Measurements from ENCODE around the gene CELF4.
A peak's percentile ranks its signal among the peaks of the same experiment; 100 is the strongest.

The CELF4 gene

DNA sequence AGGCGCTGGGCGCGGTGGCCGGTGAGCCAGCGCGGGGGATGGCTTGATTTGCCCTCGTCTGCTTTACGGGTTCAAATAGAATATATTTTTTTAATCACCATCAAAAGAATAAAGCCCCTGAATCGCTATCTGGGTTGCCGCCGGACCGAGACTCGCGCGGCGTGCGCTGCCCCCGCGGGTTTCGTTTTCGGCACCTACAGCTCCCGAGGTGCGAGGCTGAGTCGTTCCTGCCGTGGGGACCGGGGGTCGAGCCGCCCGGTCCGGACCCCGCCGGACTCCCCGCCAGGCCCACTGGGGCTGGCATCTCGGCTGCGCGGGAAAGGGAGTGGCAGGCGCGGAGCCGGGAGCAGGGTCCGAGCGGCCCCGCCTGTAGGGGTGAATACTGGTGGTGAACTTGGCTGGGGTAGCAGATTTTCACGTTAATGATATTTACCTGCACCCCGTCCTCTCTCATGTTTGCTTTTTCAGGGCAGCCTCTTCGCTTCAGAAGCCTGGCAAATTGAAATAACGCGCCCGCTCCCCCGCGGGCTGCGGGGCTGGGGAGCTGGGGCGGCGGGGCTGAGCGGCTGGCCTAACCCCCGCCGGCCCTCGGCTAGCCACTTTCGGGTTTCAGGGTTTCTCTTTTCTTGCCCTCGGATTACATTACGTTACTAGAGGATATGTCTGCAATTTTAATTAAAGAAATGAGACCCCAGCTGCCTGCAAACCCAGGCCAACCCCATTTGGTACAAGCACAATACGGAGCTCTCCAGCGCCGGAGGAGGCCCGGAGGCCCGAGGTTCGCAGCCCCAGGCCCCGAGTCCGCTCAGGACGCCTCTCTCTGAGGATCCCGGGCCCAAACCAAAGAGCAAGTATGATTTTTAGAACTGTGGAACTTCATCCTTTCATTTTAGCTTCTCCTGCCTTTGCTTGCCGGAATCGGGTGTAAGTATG lies 1.7 kb upstream of the CELF4 start:
- ChIA-PET POLR2A (no interaction called here), CTCF (interaction anchor here (0.8 to 1.5 kb wide), 3 partner anchors 9 to 185 kb away, joined by 3 read pairs; no protein-coding TSS in a partner anchor)
- 2% methylated on average over 55 of the region's 72 CpGs for WGBS (ENCODE audit: insufficient coverage)
- Histone ChIP-seq H3K4me1 (ENCODE audit: control extremely low read depth in 1 of 4, control insufficient read depth in 4 of 4, insufficient read depth in 4 of 4, low read length in 3 of 4) (peaks cover 0 to 29% (median 20%) of the 10 kb centered on the region in 4 experiments), H3K27me3 (replicated peaks in 2 of 5; ENCODE audit: control insufficient read depth in 4 of 5, insufficient read depth in 5 of 5, low read length in 4 of 5) (peaks cover 9 to 90% (median 45%) of the 10 kb centered on the region in 5 experiments), H3K9me3 (ENCODE audit: control extremely low read depth in 1 of 5, control insufficient read depth in 4 of 5, insufficient read depth in 2 of 5, low read depth in 1 of 5, low read length in 4 of 5) (no peaks in the 10 kb centered on the region), H3K36me3 (ENCODE audit: control insufficient read depth in 4 of 4, insufficient read depth in 4 of 4, low read length in 3 of 4) (no peaks in the 10 kb centered on the region), H3K4me3 (ENCODE audit: control insufficient read depth in 1 of 7, extremely low read depth in 1 of 7, insufficient read depth in 4 of 7, low read depth in 2 of 7, low read length in 6 of 7) (peak overlapping the region; percentile 22 to 78 (median 62)), H3K27ac (ENCODE audit: insufficient read depth in 1 of 2, low read depth in 1 of 2, low read length in 2 of 2, poor library complexity in 1 of 2, severe bottlenecking in 2 of 2) (no peak overlapping the region)
- DNase-seq: peak in 2 of 3 donors; percentile 24 to 33

DNA sequence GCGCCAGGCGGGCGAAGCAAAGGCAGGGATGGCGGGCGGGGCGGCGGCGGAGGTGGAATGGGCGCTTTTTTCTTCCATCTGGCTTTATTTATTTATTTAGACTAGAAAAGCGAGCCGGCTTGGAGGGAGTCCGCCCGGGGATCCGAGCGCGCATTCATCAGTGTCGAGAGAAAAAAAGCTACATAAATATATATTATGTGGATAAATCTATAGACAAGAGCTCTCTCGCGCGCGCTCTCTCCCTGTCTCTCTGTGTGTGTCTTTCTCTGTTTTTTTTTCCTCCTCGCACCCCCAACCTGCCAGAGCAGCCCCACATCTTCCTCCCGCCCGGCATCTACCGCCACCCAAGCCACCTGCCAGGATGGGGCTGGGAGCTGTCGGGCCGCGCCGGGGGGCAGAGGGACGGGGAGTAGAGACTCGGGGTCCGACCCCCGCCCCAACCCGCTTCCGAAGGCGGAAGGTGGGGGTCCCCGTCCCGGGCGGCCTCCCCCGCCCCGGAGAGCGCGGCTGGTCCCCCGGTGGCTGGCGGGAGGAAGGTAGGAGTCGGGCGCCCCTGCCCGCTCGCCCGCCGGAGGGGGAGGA lies 972 bp upstream of the CELF4 start:
- Histone ChIP-seq H3K4me3 (ENCODE audit: control insufficient read depth in 1 of 7, extremely low read depth in 1 of 7, insufficient read depth in 4 of 7, low read depth in 2 of 7, low read length in 6 of 7) (peak overlapping the region in 6 of 7 experiments; percentile 43 to 78 (median 65)), H3K27me3 (replicated peaks in 2 of 5; ENCODE audit: control insufficient read depth in 4 of 5, insufficient read depth in 5 of 5, low read length in 4 of 5) (peaks cover 9 to 95% (median 49%) of the 10 kb centered on the region in 5 experiments), H3K36me3 (ENCODE audit: control insufficient read depth in 4 of 4, insufficient read depth in 4 of 4, low read length in 3 of 4) (no peaks in the 10 kb centered on the region), H3K4me1 (ENCODE audit: control extremely low read depth in 1 of 4, control insufficient read depth in 4 of 4, insufficient read depth in 4 of 4, low read length in 3 of 4) (peaks cover 0 to 29% (median 20%) of the 10 kb centered on the region in 4 experiments), H3K9me3 (ENCODE audit: control extremely low read depth in 1 of 5, control insufficient read depth in 4 of 5, insufficient read depth in 2 of 5, low read depth in 1 of 5, low read length in 4 of 5) (no peaks in the 10 kb centered on the region), H3K27ac (ENCODE audit: insufficient read depth in 1 of 2, low read depth in 1 of 2, low read length in 2 of 2, poor library complexity in 1 of 2, severe bottlenecking in 2 of 2) (no peak overlapping the region)
- POLR2A ChIA-PET: no interaction called here
- 2% methylated on average over 29 of the region's 51 CpGs for WGBS (ENCODE audit: insufficient coverage)
- CTCF ChIA-PET: interaction anchor here (0.8 to 1.5 kb wide), 4 partner anchors 10 to 184 kb away, joined by 3 to 4 read pairs (median 3); no protein-coding TSS in a partner anchor
- peak in 1 of 3 donors; percentile 10 for DNase-seq

DNA sequence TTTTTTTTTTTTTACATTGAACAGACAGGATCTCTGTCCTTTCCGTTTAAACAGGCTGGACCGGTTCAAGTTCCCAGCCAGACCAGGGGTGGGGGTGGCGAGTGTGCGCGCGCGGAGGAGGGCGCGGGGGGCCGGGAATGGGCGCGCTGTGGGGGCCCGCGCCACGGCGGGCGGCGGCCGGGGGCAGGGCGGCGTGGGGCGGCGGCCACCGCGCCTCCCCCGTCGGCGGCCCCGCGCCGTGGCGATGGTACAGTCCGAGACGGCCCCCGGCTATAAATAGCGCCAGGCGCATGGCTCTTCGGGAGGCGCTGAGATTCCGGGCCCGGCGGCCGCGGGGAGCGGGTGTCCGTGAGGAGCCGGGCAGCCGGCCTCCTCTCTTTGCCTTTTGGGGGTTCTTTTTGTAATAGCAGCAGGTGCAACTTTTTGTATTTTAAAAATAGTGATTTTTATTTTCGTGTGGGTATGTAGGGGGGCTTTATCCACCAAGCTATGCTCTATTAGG lies 430 bp upstream of the CELF4 start:
- Histone ChIP-seq H3K4me1 (ENCODE audit: control extremely low read depth in 1 of 4, control insufficient read depth in 4 of 4, insufficient read depth in 4 of 4, low read length in 3 of 4) (peaks cover 0 to 29% (median 20%) of the 10 kb centered on the region in 4 experiments), H3K27ac (ENCODE audit: insufficient read depth in 1 of 2, low read depth in 1 of 2, low read length in 2 of 2, poor library complexity in 1 of 2, severe bottlenecking in 2 of 2) (no peak overlapping the region), H3K27me3 (replicated peaks in 2 of 5; ENCODE audit: control insufficient read depth in 4 of 5, insufficient read depth in 5 of 5, low read length in 4 of 5) (peaks cover 13 to 95% (median 52%) of the 10 kb centered on the region in 5 experiments), H3K9me3 (ENCODE audit: control extremely low read depth in 1 of 5, control insufficient read depth in 4 of 5, insufficient read depth in 2 of 5, low read depth in 1 of 5, low read length in 4 of 5) (no peaks in the 10 kb centered on the region), H3K36me3 (ENCODE audit: control insufficient read depth in 4 of 4, insufficient read depth in 4 of 4, low read length in 3 of 4) (no peaks in the 10 kb centered on the region), H3K4me3 (ENCODE audit: control insufficient read depth in 1 of 7, extremely low read depth in 1 of 7, insufficient read depth in 4 of 7, low read depth in 2 of 7, low read length in 6 of 7) (peak overlapping the region in 3 of 7 experiments; percentile 62 to 78 (median 70))
- DNase-seq: peak in 1 of 3 donors; percentile 7
- WGBS (ENCODE audit: insufficient coverage): 1% methylated on average over 18 of the region's 49 CpGs
- ChIA-PET POLR2A (no interaction called here), CTCF (interaction anchor here (0.9 kb wide), 1 partner anchor 16 kb away, joined by 4 read pairs; no protein-coding TSS in a partner anchor)

DNA sequence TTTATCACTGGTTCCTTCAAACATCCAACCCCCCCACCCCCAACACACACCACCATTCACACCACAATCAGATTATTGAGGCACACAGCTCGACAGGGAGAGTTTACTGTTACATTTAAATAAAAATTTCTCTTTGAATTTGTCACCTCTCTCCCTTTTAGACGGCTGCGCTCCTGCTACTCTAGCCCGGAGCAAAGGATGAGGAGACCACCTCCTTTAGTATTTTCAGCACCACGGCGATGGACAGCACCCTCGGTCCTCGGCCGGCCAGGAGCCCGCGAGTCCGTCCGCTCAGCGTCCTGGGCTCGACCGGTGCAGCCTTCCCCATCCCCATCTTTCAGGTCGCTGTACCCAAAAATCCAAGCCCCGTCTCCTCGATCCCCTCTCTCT lies 892 bp downstream of the CELF4 start:
- Histone ChIP-seq H3K9me3 (ENCODE audit: control extremely low read depth in 1 of 5, control insufficient read depth in 4 of 5, insufficient read depth in 2 of 5, low read depth in 1 of 5, low read length in 4 of 5) (no peaks in the 10 kb centered on the region), H3K27ac (ENCODE audit: insufficient read depth in 1 of 2, low read depth in 1 of 2, low read length in 2 of 2, poor library complexity in 1 of 2, severe bottlenecking in 2 of 2) (no peak overlapping the region), H3K4me3 (ENCODE audit: control insufficient read depth in 1 of 7, extremely low read depth in 1 of 7, insufficient read depth in 4 of 7, low read depth in 2 of 7, low read length in 6 of 7) (peak overlapping the region in 2 of 7 experiments; percentile 11 to 48), H3K36me3 (ENCODE audit: control insufficient read depth in 4 of 4, insufficient read depth in 4 of 4, low read length in 3 of 4) (no peaks in the 10 kb centered on the region), H3K4me1 (ENCODE audit: control extremely low read depth in 1 of 4, control insufficient read depth in 4 of 4, insufficient read depth in 4 of 4, low read length in 3 of 4) (peaks cover 0 to 29% (median 20%) of the 10 kb centered on the region in 4 experiments), H3K27me3 (replicated peaks in 2 of 5; ENCODE audit: control insufficient read depth in 4 of 5, insufficient read depth in 5 of 5, low read length in 4 of 5) (peaks cover 15 to 91% (median 46%) of the 10 kb centered on the region in 5 experiments)
- DNase-seq: peak; percentile 42 to 80 (median 78)
- 3% methylated on average over 19 of the region's 19 CpGs for WGBS (ENCODE audit: insufficient coverage)
- ChIA-PET POLR2A (no interaction called here), CTCF (no interaction called here)

DNA sequence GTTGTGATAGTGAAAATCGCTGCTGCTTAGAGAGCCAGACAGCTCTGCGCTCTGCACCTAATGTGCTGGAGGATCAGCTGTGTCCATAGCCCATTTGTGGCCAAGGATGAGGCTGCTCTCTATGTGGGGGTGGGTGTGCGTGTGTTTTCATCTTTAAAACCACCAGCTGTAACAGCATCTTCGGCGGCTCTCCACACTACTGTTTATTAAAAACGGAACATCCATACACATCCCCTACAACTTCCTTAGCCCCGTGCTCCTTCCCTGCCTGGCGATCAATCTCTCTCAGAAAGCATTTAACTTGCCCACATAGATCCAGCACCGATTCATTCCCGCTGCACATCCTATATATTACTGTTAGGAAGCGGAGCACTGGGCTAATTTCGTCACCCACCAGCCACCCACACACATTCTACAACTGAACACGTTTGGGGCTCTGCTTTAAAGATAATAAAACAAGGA lies 1.6 kb downstream of the CELF4 start:
- ChIA-PET POLR2A (no interaction called here), CTCF (no interaction called here)
- no peak for DNase-seq
- no peak overlapping the region for H3K27ac ChIP-seq (ENCODE audit: insufficient read depth in 1 of 2, low read depth in 1 of 2, low read length in 2 of 2, poor library complexity in 1 of 2, severe bottlenecking in 2 of 2)
- no peaks in the 10 kb centered on the region for H3K36me3 ChIP-seq (ENCODE audit: control insufficient read depth in 4 of 4, insufficient read depth in 4 of 4, low read length in 3 of 4)
- WGBS (ENCODE audit: insufficient coverage): 24% methylated on average over 10 of the region's 13 CpGs
- no peak overlapping the region for H3K4me3 ChIP-seq (ENCODE audit: control insufficient read depth in 1 of 7, extremely low read depth in 1 of 7, insufficient read depth in 4 of 7, low read depth in 2 of 7, low read length in 6 of 7)
- H3K9me3 ChIP-seq (ENCODE audit: control extremely low read depth in 1 of 5, control insufficient read depth in 4 of 5, insufficient read depth in 2 of 5, low read depth in 1 of 5, low read length in 4 of 5): no peaks in the 10 kb centered on the region
- peaks cover 12 to 89% (median 46%) of the 10 kb centered on the region in 5 experiments for H3K27me3 ChIP-seq (replicated peaks in 2 of 5; ENCODE audit: control insufficient read depth in 4 of 5, insufficient read depth in 5 of 5, low read length in 4 of 5)
- peaks cover 0 to 29% (median 20%) of the 10 kb centered on the region in 4 experiments for H3K4me1 ChIP-seq (ENCODE audit: control extremely low read depth in 1 of 4, control insufficient read depth in 4 of 4, insufficient read depth in 4 of 4, low read length in 3 of 4)

DNA sequence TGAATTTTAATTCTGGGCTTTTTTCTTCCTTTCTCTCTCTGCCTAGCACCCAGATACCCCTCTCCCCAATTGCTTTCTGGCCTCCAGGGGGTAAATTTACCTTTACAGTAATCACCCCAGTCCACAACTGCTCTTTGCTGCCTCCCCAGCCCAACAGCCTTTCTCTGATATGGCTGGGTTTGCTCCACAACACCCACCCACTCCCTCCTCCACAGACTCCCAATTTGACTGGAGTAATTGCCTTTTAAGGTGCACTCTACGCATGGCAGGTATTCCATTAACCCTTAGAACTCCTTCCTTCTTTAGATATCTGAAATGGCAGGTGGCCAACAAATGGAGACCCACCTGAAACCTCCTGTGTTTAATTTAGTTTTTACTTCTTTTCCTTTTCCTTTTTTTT lies 3.6 kb downstream of the CELF4 start:
- no peaks in the 10 kb centered on the region for H3K9me3 ChIP-seq (ENCODE audit: control extremely low read depth in 1 of 5, control insufficient read depth in 4 of 5, insufficient read depth in 2 of 5, low read depth in 1 of 5, low read length in 4 of 5)
- ChIA-PET POLR2A (no interaction called here), CTCF (no interaction called here)
- no peak for DNase-seq
- peaks cover 0 to 20% (median 13%) of the 10 kb centered on the region in 4 experiments for H3K4me1 ChIP-seq (ENCODE audit: control extremely low read depth in 1 of 4, control insufficient read depth in 4 of 4, insufficient read depth in 4 of 4, low read length in 3 of 4)
- H3K27me3 ChIP-seq (replicated peaks in 2 of 5; ENCODE audit: control insufficient read depth in 4 of 5, insufficient read depth in 5 of 5, low read length in 4 of 5): peaks cover 6 to 80% (median 32%) of the 10 kb centered on the region in 5 experiments
- 29% methylated on average over 1 of the region's 1 CpG for WGBS (ENCODE audit: insufficient coverage)
- no peaks in the 10 kb centered on the region for H3K36me3 ChIP-seq (ENCODE audit: control insufficient read depth in 4 of 4, insufficient read depth in 4 of 4, low read length in 3 of 4)
- no peak overlapping the region for H3K27ac ChIP-seq (ENCODE audit: insufficient read depth in 1 of 2, low read depth in 1 of 2, low read length in 2 of 2, poor library complexity in 1 of 2, severe bottlenecking in 2 of 2)
- no peak overlapping the region for H3K4me3 ChIP-seq (ENCODE audit: control insufficient read depth in 1 of 7, extremely low read depth in 1 of 7, insufficient read depth in 4 of 7, low read depth in 2 of 7, low read length in 6 of 7)

Measured in common myeloid progenitor, CD34-positive (primary cell).